ENCODE data around the gene HNRNPR.
"Not testable (repeated sequence)": the region's sequence is repeated elsewhere in the genome, so short reads cannot be mapped to it uniquely, and the experiment has no call there.

The HNRNPR gene

DNA sequence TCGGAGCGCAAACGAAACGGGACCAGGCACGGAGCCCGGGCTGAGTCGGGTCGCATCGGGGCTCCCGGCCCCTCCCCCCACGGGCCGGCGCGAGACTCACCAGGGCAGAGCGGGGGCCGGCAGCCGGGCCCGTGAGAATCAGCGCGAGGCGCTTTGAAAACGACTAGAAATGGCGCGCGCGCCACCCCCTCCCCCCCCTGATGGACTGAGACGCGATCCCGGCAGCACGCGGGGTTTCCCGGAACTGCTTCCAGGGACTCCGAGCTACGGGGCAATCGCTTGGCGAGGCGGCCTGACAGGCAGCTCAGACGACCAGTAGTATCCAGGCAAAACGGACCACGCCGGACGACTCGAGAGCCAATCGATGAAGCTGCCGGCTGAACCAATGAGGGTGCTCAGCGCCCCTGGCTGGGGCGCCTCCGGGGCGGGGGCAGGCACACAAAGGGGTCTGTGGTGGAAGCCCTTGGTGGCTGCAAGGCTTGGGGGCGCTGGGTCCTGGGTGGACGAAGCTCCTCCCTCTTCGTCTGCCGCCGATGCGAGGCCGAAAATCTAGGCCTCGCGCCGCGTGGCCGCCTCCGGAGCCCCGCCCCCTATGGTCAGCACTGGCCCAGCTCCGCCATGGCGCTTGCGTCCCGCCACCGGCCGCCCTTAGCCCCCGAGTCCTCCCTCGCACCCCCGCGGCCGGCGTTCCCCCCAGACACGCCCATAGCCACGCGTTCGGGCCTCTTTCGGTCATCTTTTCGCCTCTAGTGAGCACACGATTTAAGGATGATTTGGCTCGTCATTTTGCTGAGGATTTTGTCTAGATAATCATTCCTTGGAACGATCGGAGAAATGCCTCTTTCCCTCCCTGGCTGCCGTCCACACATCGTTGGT lies at the start of gene HNRNPR:
HNRNPR (minus strand) TSS at position 174 of the 876 bp plus-strand sequence. CDS start 3,276 bp downstream, outside the sequence.
- DNase-seq, result peak; percentile 99

DNA sequence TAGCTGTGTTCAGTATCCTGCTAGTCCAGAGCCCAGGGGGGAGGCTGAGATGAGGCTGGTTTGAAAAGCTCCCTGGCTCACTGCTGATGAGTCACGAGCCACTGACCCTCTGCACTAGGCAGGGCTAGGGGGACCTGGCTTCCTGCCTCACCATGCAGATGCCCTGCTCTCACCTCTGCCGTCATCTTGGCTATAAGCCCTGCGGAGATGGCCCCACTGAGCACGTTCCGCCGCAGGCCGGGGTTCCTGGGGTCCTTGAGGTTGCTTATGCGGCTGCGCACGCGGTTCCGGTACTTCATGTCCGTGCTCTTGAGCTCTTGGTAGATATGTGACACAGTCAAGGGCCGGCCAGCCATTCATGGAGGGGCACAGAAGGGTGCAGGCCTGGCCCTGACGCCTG lies 49.6 kb upstream of the HNRNPR start:
- no peak for DNase-seq

DNA sequence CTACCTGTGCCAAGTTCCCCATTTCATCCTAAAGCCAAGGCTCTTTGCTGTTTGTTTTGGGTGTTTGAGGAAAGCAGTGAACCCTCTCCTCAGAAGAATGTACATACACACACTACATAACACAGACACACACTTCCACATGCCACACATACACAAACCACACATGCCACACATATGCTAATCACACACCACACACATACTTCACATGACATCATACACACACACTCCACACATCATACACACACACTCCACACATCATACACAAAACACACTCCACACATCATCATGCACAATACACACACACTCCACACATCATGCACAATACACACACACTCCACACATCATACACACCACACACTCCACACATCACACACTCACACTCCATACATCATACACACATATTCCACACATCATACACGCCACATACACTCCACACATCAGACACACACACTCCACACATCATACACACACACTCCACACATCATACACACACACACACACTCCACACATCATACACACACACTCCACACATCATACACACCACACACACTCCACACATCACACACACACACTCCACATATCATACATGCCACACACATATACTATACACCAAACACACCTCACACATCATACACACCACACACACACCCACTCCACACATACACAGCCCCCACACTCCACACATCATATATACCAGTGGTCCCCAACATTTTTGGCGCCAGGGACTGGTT lies 48.2 kb upstream of the HNRNPR start:
- no peak for DNase-seq

DNA sequence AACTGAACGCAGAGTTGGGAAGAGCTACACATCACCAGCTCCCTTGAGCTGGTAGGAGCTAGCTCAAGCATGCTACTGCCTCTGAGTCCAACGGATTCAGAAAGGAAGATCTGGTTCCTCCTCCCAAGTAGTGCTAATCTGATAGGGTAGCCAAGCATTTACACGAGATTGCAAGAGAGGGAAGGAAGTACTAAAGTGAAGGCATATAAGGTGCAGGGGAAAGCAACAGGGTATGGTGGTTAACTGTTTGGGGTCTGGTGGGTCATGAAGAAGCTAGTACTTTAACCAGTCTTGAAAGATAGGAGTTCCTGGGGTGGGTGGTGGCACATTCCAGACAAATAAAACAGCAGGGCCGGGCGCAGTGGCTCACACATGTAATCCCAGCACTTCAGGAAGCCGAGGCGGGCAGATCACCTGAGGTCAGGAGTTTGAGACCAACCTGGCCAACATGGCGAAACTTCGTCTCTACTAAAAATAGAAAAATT lies 45.8 kb upstream of the HNRNPR start:
- DNase-seq, result no peak

DNA sequence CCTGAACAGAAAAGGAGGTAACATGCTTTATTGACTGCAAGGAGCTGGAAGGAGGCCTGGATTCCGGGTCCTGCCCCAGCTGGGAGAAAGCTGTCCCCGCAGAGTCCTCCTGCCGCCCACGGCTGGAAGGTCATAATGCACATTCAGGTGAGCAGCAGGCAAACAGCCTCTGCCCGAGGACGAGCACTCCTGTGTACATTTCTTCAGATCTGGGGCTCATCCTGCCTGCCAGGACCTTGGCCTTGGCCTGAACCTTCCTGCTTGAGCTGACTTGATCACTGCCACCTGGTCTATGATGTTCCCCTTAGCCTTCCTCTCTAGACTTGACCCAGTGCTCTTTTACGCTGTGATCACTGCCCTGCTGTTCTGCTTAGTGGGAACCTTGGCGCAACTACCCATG lies 43.4 kb upstream of the HNRNPR start:
- no peak for DNase-seq

DNA sequence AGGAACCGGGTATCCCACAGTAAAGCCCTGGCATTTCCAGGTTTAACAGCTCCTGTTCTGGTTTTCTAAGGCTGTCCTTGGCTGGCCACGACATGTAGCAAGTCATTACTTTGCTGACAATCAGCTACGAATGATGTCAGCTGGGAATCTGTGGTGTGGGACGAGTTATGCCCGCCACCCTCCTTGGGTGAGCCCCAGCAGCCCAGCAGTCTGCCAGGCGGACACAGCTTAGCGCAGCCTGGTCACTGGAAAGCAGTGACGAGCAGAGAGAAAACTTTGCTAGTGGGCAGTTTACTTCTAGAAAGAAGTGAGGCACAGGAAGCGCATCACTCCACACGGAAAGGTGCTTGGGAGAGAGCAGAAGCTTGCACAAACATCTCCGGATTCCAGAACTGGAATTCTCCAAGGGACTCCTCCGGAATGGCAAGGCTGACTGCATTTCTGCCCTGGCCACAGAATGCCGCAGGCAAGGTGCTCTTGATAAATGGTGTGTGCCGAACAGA lies 41.1 kb upstream of the HNRNPR start:
- no peak for DNase-seq

DNA sequence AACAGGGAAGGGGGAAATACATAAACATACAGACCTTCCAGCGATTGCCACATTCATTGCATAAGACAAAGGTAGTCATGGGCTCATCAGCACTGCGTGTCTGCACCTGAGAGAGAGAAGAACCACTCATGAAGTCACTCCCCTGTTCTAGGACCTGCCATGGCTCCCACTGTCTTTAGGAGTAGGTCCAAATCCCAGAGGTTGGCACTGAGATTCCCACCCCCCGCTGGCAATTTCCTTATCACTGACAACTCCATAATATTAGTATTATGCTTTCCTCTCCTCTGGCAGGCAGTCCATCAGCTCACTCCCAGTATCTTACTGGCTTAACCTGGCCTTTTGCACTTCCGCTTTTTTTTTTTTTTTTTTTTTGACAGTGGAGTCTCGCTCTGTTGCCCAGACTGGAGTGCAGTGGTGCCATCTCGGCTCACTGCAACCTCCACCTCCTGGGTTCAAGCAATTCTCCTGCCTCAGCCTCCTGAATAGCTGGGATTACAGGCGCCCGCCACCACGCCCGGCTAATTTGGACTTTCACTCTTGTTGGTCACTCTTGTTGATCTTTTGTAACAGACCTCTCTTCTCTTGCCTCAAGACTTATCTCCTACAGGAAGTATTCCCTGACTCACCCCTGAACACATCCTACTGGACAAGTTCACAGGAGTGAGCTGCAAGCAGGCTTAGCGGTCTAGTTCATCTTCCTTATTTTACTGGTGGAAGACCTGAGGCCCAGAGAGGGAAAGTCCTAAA lies 40.4 kb upstream of the HNRNPR start:
- no peak for DNase-seq

DNA sequence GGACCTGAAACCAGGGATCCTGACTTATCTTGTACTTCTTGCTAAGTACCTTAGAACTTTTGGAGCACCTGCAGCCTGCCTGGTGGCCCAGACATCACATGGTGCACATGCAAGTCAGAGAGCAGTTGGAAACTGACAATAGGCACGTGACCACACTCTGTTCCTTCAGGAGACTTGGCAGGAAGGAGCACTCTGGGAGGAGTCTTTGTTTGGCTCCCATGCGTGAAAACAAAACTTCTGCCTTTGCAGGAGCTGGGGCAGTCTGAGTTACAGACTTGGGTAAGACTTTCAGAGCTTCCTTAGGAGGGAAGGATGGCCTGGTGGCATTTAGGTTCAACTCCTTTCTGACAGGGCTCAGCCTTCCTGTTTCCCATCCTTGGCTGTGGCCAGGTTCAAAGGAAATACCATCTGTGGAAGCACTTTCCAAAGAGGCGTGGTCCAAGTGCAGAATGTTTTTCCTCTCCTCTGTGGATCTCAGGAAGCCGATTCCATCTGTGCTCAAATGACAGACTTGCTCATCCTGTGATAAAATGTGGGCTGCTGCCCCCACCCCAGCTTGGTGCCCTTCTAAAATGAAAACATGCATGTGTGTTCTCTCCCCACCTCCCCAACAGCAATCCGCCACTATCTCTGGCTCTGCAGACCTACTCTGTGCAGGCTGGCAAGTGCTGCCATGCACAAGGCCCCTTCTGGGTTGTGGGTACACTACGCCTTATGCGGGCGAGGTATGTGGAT lies 39.7 kb upstream of the HNRNPR start:
- DNase-seq, result no peak

DNA sequence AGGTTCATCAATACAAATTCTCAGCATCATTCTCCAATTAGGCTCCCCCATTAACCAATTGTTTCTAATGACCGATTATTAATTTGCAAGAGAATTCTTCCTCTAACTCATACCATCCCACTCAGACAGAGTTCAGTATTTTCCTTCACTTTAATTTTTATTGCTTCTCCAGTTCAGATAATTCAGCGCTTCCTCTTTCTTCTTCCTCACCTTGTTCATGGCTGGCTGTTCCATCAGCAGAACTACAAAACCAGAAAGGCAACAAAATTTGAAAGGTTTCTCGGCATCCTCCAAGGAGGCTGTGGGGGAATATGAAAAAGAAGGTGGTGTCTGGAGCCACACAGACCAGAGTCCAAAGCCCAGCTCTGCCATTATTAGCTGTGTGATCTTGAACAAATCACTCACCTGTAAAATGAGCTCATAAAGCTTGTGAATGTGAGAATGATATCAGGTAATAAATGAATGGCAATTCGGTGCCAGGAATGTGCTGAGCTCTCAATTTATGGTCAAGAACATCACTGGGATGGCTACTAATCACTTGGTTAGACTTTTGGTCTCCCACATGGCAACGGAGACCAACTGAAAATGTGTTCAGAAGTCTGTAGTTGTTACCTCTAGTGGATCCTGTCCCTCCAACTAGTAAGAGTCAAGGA lies 37.3 kb upstream of the HNRNPR start:
- no peak for DNase-seq

DNA sequence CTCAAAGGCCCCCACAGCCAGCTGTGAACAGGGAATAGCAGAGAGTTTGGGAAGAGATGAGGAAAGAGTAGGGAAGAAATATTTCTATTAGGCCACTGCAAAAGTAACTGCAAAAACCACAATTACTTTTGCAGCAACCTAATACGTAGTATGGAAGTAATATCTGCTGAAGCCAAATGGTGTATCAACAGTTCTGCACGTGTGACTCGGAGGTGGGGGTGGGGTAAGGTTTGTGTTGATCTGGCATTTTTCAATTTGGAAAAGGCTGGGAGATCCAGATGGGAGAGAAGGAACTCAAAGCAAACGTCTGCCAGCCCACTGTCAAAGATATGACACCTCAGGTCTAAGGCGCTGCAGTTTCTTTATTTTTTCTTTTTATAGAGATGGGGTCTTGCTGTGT lies 36.6 kb upstream of the HNRNPR start:
- no peak for DNase-seq

DNA sequence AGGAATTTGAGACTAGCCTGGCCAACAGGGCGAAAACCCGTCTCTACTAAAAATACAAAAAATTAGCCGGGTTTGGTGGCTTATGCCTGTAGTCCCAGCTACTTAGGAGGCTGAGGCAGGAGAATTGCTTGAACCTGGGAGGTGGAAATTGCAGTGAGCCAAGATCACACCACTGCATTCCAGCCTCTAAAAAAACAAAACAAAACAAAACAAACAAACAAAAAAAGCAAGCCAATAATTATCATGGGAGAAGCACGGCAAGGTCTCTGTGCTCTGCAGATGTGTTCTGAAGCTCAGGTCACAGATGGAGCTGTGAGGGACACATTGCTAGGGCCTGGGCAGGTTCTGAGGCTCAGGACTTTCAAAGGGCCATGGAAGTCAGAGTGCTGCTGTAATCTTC lies 36.2 kb upstream of the HNRNPR start:
- not testable (repeated sequence) for DNase-seq

DNA sequence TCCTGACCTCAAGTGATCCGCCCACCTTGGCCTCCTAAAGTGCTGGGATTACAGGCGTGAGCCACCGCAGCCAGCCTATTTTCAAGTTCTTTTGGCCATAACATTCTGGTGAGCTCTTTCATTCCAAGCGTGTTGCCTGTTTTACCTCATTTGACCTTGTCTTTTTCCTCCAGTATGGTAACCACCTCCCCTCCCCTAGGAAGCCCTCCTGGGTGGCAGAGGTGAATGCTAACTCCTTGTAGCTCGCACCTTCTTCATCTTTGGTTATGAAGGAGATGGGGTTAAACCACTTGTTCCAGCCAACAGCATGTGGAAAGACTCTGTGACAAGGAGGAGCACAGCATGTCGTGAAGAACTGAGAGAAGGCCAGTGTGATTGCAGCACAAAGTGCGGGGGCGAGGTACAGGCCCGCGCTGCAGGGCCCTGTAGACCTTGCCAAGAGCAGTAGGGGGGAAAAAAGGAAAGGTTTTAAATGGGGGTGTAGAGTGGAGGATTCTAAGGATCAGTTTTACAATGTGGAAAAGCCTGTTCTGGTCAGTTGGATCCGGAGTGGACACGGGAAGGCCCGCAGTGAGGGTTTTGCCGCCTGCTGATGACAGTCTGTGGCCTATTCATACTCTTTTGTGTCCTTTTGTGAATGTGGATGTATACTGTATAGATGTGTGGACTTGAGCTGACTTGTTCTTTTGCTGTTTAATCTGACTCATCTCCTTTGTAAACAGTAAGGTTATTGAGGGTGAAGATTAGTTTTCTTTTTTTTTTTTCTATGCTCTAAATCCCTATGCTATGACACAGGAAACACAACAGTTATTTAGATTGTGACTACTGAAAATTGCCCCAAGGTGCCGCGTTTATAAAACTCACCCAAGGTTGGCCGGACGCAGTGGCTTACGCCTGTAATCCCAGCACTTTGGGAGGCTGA lies 33.1 kb upstream of the HNRNPR start:
- DNase-seq, result no peak

DNA sequence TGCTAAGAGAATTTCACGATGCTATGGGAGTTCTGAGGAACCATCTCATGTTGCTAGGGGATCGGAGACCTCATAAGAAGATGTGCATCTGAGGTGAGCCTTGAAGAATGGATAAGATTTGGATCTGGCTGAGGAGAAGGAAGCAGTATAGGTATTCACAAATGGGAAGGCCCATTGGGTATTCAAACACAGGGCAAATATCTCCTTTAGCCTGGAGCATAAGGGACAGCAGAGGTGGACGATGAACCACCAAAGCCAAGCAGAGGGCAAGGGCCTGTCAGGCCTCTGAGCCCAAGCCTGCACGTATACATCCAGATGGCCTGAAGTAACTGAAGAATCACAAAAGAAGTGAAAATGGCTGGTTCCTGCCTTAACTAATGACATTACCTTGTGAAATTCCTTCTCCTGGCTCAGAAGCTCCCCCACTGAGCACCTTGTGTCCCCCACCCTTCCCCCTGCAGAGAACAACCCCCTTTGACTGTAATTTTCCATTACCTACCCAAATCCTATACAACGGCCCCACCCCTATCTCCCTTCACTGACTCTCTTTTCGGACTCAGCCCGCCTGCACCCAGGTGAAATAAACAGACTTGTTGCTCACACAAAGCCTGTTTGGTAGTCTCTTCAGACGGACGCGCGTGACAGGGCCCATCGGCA lies 30.1 kb upstream of the HNRNPR start:
- DNase-seq, result not testable (repeated sequence)

DNA sequence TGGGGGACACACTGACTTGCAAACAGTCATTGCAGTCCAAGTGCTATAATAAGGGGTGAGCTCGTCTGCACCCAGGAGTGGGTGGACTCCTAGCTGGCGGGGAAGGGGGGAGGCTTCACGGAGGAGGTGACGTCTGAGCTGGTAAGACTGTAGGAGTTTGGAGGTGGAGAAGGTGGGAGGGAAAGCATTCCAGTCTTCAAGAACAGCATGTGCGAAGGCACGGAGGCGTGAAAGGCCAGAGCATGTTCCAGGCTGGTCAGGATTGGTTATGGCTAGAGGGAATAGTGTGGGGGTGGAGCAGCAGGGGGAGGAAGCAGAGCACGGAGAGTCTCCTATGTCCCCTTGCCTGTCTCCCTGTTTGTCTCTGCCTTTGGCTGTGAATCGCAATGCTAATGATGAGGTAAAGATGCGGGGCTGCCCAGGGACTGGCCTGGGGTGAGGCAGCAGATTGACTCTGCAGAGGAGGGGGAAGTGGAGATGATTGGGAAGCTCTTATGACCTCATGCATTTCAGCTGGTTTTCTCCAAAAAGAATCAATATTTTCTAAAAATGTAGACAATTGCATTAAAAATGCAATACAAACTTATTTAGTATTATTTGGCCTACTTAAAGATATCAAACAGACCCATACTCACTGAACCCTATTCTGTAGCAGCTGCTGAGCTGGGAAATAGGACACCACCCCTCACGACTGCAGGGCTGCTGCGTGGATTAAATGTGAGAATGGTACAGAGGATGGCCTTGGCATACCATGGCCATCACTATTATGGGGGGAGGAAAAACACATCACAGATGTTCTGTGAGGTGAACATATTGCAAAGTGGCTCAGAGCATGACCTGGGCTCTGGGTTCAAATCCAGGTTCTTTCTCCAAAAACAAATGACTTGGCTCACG lies 28.1 kb upstream of the HNRNPR start:
- DNase-seq, result no peak

DNA sequence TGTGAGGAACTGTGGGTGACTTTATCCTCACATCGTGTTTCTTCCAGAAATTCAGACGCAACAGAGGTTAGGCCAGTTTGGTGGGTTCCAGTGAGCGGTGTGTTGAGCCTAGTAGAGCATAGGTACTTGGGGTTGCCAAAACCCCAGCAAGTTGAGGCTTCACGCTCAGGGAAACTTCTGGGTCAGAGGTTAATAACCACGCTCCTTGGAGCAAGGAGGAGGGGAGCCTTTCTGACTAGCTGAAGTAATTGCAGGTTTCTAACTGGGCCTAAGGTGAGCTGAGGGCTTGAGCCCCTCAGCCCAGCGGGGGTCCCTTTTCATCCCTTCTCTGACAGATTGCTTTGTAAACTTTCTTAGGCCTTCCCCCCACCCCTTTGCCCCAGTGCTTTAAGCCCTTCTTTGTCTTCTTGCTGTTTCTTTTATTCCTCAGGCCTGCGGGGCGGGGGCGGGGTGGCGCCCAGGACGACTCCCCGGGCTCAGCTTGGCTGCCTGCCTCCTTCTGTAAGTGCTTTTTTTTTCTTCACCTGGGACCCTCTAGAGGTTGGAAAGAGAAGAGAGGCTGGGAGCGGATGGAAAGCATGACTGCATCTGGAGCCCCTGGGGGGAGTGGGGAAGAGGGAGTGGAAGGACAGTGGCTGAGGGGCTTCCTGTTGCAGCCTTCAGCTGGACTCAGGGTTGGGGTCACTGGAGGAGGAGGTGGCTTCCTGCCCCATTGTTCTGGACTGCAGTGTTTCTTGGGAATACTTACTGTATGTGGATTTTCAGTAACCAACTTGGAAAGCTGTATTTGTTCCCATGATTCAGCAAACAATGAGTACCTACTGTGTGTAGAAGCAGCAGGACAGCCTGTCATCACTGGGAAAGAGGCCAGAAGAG lies 26.9 kb upstream of the HNRNPR start:
- DNase-seq, result peak; percentile 50

DNA sequence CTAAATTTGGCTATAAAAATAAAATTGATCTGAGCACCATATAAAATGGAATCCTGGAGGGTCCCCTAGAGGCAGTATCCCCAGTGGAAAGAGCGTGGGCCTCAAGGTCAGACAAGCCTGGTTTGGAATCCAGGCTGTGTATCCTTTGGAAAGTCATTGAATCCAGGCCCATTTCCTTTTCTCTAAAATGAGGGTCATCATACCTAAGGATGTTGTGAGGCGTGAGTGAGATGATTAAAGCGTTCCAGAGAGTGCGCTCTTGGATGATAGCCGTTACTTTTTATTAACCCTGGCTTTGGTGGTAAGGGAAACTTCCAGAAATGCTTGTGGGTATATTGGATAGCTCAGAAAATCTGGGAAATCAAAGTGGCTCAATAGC lies 26.2 kb upstream of the HNRNPR start:
- no peak for DNase-seq

DNA sequence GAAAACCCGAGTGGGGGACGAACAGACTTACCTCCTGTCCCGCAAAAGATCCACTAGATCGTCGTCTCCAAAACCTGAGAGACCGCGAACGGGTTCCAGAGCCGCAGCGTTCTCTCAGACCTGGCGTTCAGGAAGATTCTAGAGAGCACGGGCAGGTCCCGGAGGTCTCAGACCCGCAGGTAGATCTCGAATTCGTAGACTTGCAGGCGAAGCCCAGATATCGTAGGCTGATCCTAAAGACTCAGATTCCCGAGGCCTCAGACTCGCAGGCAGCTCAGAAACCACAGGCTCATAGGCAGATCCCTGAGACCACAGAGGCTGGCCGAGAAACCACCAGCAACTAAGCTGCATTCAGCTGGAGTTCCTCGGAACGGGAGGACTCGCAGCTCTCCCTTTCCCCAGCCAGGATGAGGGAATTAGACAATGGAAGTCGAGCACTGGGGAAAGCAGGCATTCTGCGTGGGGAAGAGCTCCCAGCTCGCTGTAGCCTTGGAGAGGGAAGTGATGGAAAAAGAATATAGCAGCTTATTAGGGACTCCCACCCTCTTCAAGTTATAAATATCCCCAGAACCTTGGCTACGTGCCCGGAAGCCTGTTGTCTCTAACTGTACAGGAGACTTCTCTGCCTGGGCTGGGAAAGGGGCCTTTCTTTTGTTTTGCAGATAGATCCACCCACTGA lies 25.4 kb upstream of the HNRNPR start, which contains the start of gene ZNF436:
ZNF436 (minus strand) TSS at position 502 of the 679 bp plus-strand sequence. CDS start 1,831 bp downstream, outside the sequence.
- peak; percentile 90 for DNase-seq

Data from NCI-H1105 (cell line).